HG03565 (cell line): ENCODE results near the gene FBXO3.

ENCODE experiments used
- ATAC-seq: cut with Tn5 transposase; IDR thresholded peaks from one replicate; pipeline ENCODE4 v1.9.1; 2021; ENCODE audit warnings: mild to moderate bottlenecking, moderate library complexity; ENCODE audit not compliant: unreplicated experiment

Gene FBXO3

GRCh38 chr11:33704240-33705002, 69.9 kb downstream of the FBXO3 start:
- no peak for ATAC-seq

GRCh38 chr11:33703788-33704187, 70.5 kb downstream of the FBXO3 start:
- no peak for ATAC-seq

GRCh38 chr11:33703234-33703633, 71.1 kb downstream of the FBXO3 start:
- no peak for ATAC-seq

GRCh38 chr11:33701302-33702230, 72.8 kb downstream of the FBXO3 start:
- no peak for ATAC-seq

- peak; percentile 69 for ATAC-seq
These were observed 73.6 kb downstream of the FBXO3 start, which contains the start of gene C11orf91 for GRCh38 chr11:33700502-33701271. Gene C11orf91, minus strand, starts transcription at chr11:33700826. Its CDS starts 86 bp downstream, at chr11:33700740.

GRCh38 chr11:33700063-33700501, 74.2 kb downstream of the FBXO3 start:
- ATAC-seq: no peak

- no peak for ATAC-seq
These were observed 74.7 kb downstream of the FBXO3 start for GRCh38 chr11:33699515-33700062.

- no peak for ATAC-seq
These were observed 75.4 kb downstream of the FBXO3 start for GRCh38 chr11:33698921-33699320.

GRCh38 chr11:33697997-33698396, 76.3 kb downstream of the FBXO3 start:
- no peak for ATAC-seq

- ATAC-seq: no peak
These were observed 77.2 kb downstream of the FBXO3 start for GRCh38 chr11:33696931-33697638.

- no peak for ATAC-seq
These were observed 77.9 kb downstream of the FBXO3 start for GRCh38 chr11:33696411-33696810.

GRCh38 chr11:33695051-33695566, 79.2 kb downstream of the FBXO3 start:
- ATAC-seq: no peak

- ATAC-seq: no peak
These were observed 79.8 kb downstream of the FBXO3 start for GRCh38 chr11:33694346-33695050.

GRCh38 chr11:33692541-33692940, 81.8 kb downstream of the FBXO3 start:
- ATAC-seq: no peak

- ATAC-seq: no peak
These were observed 82.3 kb downstream of the FBXO3 start for GRCh38 chr11:33692013-33692504.

- no peak for ATAC-seq
These were observed 83.1 kb downstream of the FBXO3 start for GRCh38 chr11:33691066-33691864.
